GM08714 (cell line): ENCODE measurements around the gene GALNT9.

Experiments used
- H3K4me3 ChIP-seq: fragments of 200-500 bp; sonication (Bioruptor generic); 2 replicates; pipeline ENCODE4 v1.5.1; 2014; ENCODE audit warnings: mild to moderate bottlenecking, low read length, inconsistent platforms
- ZNF274 ChIP-seq: IDR thresholded peaks from 2 replicates; pipeline ENCODE4 v1.6.1; 2012; ENCODE audit warnings: mild to moderate bottlenecking, low read depth, low read length

GALNT9 gene

DNA sequence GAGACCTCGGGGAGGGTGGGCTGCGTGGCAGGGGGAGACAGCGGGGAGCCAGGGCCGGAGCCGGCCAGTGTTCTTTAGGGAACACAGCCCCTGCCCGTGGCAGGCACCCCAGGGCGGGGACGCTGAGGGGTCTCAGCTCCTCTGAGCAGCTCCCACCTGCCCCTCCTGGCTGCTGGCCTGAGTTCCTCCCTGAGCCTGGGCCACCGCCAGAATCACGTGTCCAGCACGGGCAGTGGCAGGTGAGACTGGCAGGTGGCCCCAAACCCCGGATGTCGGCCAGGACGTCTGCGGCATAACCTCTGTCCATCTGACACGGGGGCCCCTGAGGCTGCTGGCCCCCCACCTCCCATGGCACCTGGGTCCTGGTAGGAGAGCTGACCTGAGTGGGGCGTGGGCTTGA, 160.0 kb downstream of the GALNT9 start:
- no peak for TF ChIP-seq ZNF274
- H3K4me3 ChIP-seq = no peak overlapping the region

DNA sequence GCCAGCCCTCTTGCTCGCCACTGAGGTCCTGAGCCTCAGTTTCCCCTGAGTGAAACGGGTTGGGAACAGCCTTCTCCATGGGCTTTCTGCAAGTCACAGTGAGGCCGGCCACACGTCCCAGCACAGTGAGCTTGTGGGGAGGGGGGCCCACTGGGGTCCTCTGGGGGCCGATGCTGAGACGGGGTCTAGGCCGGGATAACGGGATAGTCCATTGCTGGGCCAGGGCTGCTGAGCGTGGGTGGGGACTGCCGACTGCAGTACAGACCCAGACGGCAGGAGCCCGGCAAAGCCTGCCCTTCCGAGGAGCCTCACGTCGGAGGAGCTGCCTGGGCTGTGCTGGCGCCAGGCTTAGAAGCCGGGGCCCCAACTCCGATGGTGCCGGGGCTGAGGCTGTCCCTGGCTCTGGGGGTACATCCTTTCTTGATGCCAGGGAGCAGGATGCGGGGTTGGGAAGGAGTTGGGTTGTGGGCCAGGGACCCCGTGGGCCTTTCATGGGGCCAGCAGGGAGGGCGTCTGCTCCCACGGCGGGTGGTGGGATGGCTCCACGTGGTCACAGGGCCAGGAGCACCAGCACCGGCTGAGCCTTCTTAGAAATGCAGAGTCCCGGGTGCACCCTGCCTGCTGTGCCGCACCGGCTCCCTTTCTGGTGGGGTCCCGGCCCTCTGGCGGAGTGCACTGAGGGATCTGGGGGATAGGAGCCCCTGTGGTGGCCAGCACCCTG, 160.9 kb downstream of the GALNT9 start:
- TF ChIP-seq ZNF274 = no peak
- H3K4me3 ChIP-seq = no peak overlapping the region

DNA sequence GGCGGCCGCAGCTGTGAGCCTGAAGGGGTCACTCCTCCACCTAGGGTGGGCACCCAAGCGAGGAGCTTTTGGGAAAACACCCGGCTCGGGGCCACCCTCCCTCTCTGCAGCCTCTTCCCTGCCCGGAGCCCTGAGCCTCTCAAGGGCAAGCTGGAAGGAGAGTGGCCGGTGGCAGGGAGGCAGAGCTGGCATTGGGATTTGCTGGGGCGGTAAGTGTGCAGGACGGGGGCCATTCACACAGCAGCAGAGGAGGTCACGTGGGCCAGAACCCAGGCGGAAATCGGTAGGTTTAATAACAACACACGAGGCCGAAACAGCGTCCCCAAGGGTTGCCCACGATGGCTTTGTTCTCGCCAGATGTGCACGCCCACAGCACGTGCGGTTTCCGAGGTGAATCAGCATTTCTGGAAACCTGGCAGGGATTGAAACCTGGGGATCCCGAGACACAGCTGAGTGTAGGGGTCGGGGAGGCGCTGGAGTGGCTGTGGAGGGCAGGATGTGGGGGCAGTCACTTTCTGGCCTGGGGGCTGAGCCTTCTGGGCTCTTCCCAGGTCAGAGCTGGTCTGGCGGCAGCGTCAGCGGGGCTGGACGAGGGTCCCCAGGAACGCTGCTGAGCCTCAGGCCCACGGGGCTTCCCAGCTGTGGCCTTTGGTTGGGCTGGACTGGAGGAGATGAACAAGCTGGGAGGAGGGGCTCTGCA, 161.6 kb downstream of the GALNT9 start:
- no peak for TF ChIP-seq ZNF274
- no peak overlapping the region for H3K4me3 ChIP-seq

DNA sequence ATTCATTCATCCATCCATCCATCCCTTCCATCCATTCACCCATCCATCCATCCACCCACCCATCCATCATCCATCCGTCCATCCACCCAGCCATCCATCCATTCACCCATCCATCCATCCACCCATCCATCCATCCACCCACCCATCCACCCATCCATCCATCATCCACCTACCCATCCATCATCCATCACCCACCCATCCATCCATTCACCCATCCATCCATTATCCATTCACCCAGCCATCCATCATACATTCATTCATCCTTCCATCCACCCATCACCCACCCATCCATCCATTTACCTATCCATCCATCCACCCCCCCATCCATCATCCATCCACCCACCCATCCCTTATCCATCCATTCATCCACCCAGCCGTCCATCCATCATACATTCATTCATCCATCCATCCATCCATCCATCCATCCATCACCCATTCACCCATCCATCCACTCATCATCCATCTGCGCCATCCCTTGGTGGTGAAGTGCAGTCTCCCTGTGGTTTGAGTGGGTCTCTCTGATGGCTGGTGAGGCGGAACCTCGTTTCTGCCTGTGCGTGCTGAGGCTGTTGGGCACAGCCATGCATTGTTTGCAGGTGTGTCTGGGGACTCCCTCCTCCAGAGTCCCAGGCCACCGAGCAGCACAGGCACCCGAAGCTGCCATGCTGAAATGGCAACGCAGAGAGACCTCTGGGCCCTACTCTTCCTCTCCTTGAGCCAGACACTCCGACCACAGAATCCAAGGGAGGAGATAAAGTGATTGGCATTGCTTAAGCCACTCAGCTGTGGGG, 162.4 kb downstream of the GALNT9 start:
- H3K4me3 ChIP-seq = no peak overlapping the region
- no peak for TF ChIP-seq ZNF274

DNA sequence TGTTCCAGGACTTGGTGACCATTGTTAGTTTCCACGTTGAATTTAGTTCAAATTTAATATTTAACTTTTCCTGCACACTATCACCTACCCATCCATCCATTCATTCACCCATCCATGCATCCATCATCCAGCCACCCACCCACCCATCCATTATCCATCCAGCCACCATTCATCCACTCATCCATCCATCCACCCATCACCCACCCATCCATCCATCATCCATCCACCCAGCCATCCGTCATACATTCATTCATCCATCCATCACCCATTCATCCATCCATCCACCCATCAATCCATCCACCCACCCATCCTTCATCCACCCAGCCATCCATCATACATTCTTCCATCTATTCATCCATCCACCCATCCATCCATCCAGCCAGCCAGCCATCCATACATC, 163.3 kb downstream of the GALNT9 start:
- TF ChIP-seq ZNF274 = no peak
- no peak overlapping the region for H3K4me3 ChIP-seq

DNA sequence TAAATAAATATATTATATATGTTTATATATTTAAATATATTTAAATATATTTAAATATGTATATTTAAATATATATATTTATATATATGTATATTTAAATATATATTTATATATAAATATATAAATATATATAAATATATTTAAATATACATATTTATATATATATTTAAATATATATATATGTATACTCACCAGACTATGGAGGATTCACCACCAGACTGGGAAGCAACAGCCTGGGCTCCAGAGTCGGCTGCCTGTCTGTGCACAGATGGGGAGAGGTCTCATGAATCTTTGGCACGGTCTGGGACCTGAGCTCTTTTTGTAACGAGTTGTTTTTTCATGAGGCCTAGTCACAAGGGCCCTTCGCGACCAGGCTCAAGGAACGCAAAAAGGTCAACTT, 163.8 kb downstream of the GALNT9 start:
- no peak for TF ChIP-seq ZNF274
- no peak overlapping the region for H3K4me3 ChIP-seq

DNA sequence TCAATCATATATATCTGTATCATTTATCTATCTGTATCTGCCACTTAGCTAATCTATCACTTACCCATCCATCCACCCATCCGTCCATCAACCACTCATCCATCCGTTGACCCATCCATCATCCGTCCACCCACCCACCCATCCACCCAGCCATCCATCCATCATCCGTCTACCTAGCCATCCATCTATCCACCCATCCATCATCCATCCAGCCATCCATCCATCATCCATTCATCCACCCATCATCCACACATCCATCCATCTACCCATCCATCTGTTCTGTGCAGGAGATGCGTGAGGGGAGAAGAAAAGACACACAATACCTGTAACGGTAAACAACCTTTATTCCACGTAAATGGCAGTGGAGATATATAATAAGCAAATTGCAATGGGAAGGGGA, 165.0 kb downstream of the GALNT9 start:
- no peak for TF ChIP-seq ZNF274
- no peak overlapping the region for H3K4me3 ChIP-seq

DNA sequence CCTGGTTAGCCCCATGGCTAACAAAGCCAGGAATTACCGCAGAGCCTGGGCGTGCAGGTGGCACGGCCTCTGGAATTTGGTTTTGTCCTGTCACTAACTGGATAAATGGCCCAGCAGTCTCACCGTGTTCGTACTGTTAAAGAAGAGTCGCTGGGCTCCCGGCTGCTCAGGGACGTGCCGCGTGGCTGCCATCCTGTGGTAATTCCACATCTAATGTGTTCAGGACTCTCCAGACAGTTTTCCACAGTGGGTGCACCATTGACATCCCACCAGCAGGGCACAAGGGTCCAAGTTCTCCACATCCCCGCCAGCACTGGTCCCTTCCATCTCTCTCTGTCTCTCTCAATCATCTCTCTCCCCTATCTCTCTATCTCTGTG, 165.5 kb downstream of the GALNT9 start:
- no peak overlapping the region for H3K4me3 ChIP-seq
- TF ChIP-seq ZNF274 = no peak

DNA sequence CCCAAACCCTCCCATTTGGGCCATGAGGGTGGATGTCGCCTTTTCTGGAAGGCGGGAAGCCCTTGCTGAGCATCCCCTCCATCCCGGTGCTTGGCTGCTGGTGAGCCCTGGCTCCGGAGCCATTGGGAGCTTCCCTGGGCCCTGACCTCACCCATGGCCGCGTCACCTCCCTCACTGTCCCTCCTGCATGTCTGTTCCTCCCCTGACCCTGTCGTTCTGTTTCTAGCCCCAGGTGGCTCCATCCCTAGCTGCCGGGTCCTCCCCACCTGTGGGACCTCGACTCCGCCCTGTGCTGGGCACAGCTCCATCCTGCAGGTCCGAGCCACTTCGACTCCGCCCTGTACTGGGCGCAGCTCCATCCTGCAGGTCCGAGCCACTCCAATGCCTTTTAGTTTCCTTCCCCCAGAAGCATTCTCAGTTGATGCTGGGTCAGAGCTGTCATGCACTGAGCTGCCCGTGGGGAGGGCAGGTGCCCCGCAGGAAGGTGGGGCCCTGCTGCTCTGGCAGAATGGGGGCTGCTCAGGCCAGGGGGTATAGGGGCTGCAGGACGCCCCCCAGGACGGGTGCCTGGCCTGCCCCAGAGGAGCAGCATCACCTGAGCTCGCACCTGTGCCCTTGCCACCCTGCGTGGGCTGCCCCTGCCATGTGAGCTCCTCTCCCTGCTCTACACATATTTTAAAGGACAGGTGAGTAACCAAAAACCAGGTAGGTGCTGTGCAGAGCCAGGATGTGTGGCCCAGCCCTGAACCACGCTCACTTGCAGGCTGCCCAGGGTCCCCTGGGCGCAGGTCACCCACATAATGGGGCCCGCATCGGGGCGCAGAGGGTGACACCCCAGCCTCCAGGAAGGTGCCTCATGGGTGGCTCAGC, 166.1 kb downstream of the GALNT9 start:
- no peak overlapping the region for H3K4me3 ChIP-seq
- TF ChIP-seq ZNF274 = no peak

DNA sequence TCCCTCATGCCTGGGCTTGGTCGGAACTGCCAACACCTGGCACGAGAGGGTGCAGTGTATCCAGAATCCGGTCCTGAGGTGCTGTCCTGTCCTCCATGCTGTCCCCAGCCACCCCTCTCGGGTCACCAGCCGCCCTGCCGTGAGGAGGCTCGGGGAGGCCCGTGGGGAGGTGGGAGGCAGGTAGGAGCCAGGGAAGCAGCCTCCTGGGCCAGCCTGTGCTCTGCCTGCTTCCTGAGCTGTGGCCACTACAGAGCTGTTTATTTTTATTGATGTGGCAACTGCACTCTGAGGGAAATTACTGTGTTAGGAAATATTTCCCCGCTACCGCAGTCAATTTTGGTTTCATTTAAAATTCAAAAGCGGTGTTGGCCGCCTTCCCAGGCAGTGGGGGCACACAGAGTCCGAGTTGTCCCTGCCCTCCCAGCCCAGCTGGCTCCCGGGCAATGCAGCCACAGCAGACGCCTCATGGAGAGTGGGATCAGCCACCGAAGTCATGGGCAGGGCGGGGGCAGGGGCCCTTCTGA, 166.8 kb downstream of the GALNT9 start:
- H3K4me3 ChIP-seq = no peak overlapping the region
- TF ChIP-seq ZNF274 = no peak

DNA sequence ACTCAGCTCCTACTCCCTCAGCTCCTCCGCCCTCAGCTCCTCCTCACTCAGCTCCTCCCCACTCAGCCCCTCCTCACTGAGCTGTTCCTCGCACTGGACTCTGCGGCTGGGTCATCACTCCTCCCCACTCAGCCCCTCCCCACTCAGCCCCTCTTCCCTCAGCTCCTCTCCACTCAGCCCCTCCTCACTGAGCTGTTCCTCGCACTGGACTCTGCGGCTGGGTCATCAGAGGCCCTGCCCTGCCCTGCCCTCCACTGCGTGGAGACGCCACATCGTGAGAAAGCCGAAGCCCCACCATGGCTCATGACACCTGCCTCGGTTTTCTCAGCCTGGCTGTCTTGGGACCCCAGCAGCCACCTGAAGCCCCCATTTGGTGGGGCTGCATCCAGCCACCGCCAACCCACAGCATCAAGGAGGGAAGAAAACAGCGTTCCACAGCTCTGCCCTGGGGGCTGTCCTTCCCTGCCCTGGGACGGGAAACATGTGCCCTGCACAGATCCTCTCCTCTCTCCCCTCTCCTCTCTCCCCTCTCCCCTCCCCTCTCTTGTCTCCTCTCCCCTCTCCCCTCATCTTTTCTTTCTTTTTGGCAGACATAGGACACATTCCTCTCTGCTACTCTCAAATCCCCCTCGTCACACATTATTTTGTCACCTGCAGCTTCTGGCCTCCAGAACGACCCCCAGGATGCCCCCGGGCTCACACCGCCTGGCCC, 167.4 kb downstream of the GALNT9 start:
- TF ChIP-seq ZNF274 = no peak
- no peak overlapping the region for H3K4me3 ChIP-seq

DNA sequence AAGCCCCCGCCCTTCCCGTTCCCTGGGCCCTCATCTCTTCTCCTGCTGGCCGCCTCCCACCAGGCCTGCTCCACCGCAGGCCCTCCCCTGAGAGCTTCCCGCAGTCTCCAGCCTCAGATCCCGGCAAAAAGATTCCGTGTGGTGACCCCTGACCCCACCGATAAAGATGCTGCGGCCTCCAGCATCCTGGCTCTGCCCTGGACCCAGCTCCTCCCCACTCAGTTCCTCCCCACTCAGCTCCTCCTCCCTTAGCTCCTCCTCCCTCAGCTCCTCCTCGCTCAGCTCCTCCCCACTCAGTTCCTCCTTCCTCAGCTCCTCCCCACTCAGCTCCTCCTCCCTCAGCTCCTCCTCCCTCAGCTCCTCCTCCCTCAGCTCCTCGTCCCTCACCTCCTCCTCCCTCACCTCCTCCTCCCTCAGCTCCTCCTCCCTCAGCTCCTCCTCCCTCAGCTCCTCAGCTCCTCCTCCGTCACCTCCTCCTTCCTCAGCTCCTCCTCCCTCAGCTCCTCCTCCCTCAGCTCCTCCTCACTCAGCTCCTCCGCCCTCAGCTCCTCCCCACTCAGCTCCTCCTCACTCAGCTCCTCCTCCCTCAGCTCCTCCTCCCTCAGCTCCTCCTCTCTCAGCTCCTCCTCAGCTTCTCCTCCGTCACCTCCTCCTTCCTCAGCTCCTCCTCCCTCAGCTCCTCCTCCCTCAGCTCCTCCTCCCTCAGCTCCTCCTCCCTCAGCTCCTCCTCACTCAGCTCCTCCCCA, 168.2 kb downstream of the GALNT9 start:
- no peak for TF ChIP-seq ZNF274
- no peak overlapping the region for H3K4me3 ChIP-seq
